ENCODE results near the gene NTS. TPM values are rescaled to one million over a fixed set of nuclear protein-coding genes. Genes with fewer than 3 reads are reported as not detected.

Gene NTS
- total and polyA plus RNA-seq, 9 donors: 0.15 to 11.7 (median 0.88) TPM; not detected in 3

DNA sequence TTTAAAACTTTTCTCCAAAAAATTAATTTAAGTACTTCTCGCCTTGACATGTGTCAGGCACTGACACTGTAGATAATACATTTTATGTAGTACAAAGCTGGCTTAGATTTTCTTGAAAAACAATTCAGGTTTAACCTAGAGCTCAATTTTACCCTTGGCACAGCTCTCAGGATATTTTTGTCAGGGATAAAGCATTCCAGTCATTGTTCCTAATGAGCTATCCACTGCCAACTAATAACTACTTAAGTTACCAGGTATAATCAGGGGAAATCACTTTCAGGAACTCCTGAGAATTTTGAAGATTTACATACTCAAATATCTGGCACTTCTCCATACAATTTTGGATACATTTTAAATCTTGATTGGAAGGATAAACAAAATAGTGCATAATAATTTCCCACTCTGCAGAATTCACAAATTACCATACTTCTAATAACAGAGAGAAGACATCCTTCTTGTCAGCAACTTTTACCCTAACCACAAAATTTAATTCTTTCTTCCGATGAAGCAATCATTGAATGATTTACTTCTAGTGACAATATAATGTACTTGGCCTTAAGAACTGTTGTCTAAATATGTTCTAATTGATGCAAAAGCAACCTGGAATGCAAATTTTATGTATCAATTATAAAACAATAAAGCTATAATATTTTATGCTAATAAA lies 42.6 kb upstream of the NTS start:
- Histone ChIP-seq H3K36me3 (no peaks in the 10 kb centered on the region), H3K4me1 (ENCODE audit: insufficient read depth) (peaks cover under 1% of the 10 kb centered on the region), H3K4me3 (no peak overlapping the region), H3K27me3 (no peaks in the 10 kb centered on the region), H3K27ac (no peak overlapping the region), H3K9me3 (no peaks in the 10 kb centered on the region)
- WGBS, 3 donors: 62 to 82% (median 71%) methylated on average over 2 of the region's 2 CpGs
- intact Hi-C loops (cut with DNase I): no loop called here
- TF ChIP-seq POLR2A (IDR thresholded peaks at IDR 0.05) (no peak), EP300 (IDR thresholded peaks at IDR 0.05) (no peak)
- TF ChIP-seq, protein P1, sequence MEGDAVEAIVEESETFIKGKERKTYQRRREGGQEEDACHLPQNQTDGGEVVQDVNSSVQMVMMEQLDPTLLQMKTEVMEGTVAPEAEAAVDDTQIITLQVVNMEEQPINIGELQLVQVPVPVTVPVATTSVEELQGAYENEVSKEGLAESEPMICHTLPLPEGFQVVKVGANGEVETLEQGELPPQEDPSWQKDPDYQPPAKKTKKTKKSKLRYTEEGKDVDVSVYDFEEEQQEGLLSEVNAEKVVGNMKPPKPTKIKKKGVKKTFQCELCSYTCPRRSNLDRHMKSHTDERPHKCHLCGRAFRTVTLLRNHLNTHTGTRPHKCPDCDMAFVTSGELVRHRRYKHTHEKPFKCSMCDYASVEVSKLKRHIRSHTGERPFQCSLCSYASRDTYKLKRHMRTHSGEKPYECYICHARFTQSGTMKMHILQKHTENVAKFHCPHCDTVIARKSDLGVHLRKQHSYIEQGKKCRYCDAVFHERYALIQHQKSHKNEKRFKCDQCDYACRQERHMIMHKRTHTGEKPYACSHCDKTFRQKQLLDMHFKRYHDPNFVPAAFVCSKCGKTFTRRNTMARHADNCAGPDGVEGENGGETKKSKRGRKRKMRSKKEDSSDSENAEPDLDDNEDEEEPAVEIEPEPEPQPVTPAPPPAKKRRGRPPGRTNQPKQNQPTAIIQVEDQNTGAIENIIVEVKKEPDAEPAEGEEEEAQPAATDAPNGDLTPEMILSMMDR (IDR thresholded peaks at IDR 0.05): no peak
- DNase-seq: no peak

DNA sequence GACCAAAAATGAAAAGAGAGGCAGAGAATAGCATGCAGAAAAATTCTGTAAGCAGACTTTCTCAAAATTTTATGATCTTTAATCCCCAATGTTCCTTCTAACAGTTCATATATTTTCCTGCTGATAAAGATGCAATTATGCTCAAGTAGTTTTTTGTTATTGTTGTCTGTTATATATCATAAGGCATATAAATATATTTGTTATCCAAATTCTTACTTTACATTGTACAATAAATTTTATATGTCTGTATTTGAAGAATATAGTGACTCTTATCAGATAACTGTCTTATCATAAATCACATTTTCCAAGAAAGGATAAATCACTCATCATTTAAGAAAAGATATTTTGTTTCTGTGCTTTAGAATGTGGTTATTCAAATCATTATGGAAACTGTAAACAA lies 40.5 kb upstream of the NTS start:
- Histone ChIP-seq H3K4me3 (no peak overlapping the region), H3K4me1 (ENCODE audit: insufficient read depth) (peaks cover 5% of the 10 kb centered on the region), H3K27ac (no peak overlapping the region), H3K36me3 (no peaks in the 10 kb centered on the region), H3K9me3 (no peaks in the 10 kb centered on the region), H3K27me3 (no peaks in the 10 kb centered on the region)
- intact Hi-C loops (cut with DNase I): no loop called here
- DNase-seq: no peak
- no peak for TF ChIP-seq POLR2A (IDR thresholded peaks at IDR 0.05)
- TF ChIP-seq, protein P1 (IDR thresholded peaks at IDR 0.05): no peak
- TF ChIP-seq EP300 (IDR thresholded peaks at IDR 0.05): no peak

DNA sequence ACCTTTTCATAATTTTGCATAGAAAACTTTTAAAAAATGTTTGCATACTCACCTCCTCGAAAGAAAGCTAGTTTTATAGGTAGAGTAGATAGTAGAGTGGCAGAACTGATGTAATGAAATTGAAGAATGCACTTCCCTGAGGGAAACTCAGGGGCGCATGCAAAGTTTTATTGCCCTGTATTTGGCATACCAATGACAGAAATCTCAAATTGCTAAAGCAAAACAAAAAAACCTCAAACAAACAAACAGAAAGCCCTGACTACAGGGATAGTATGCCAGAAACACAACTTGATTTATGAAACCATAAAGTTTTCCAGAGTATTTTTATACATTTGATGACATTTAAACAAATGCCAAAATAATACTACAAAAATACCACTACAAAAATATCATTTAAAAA lies 39.7 kb upstream of the NTS start:
- TF ChIP-seq POLR2A (IDR thresholded peaks at IDR 0.05): no peak
- TF ChIP-seq, protein P1 (IDR thresholded peaks at IDR 0.05): no peak
- TF ChIP-seq EP300 (IDR thresholded peaks at IDR 0.05): no peak
- no peak overlapping the region for H3K27ac ChIP-seq
- 30 to 47% (median 41%) methylated on average over 2 of the region's 2 CpGs for WGBS, 3 donors

DNA sequence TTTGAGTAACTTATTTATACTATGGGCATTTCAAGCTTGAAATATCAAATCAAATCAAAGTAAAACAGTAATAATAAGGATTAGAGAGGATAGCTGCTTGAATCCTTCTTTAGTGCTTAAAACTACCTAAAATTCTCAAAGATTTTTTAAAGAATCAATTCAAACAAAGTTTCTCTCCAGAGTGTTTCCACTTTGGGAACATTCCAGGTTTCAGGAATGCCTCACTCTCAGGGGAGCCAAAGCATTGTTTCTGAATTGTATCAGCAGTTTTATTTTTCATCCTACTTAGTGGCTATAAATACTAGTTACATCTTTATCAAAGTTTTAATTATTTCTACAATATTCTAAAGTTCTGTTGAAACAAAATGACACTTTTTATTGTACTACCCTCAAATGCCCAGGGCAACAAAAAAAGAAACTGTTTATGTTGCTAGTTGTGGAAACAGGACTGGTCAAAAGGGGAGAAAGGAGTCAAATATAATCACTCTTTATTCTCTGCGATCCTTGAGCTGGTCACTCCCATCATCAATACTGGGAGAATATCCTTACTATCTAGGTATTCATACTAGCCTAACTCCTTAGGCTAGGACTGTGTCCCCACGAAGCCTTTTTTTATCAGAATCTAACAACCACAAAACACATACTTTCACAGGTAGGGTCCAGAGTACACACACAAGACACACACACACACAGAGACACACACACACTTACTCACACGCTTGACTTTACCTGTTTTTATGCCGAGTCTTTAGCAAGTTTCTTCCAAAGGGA lies 38.5 kb upstream of the NTS start:
- Histone ChIP-seq H3K4me1 (ENCODE audit: insufficient read depth) (peaks cover 5% of the 10 kb centered on the region), H3K9me3 (no peaks in the 10 kb centered on the region), H3K27me3 (no peaks in the 10 kb centered on the region), H3K27ac (no peak overlapping the region), H3K4me3 (peak overlapping the region; percentile 40), H3K36me3 (no peaks in the 10 kb centered on the region)
- WGBS, 3 donors: 1 to 4% (median 3%) methylated on average over 4 of the region's 4 CpGs
- intact Hi-C loops (cut with DNase I): no loop called here
- TF ChIP-seq, protein P1 (IDR thresholded peaks at IDR 0.05): no peak
- TF ChIP-seq EP300 (IDR thresholded peaks at IDR 0.05) (no peak), POLR2A (IDR thresholded peaks at IDR 0.05) (no peak)
- DNase-seq: no peak

More for the DNA sequence above, 39.7 kb upstream of the NTS start:
- Histone ChIP-seq H3K4me3 (no peak overlapping the region), H3K9me3 (no peaks in the 10 kb centered on the region), H3K36me3 (no peaks in the 10 kb centered on the region), H3K4me1 (ENCODE audit: insufficient read depth) (peaks cover 5% of the 10 kb centered on the region), H3K27me3 (no peaks in the 10 kb centered on the region)
- DNase-seq: no peak
- intact Hi-C loops (cut with DNase I): no loop called here

Data from ovary (tissue), 9 donors.